WTC11 (cell line): ENCODE data around the gene STUM. TPM values are rescaled to one million over a fixed set of nuclear protein-coding genes. Genes with fewer than 3 reads are reported as not detected.

ENCODE experiments used
- ATAC-seq: fragments of 200-7000 bp; cut with Tn5 transposase; 2 replicates; pipeline ENCODE4 v1.10.0; 2021; ENCODE audit warnings: mild to moderate bottlenecking, moderate library complexity
- CTCF ChIA-PET: fragments of 300-600 bp; sonication (Branson Sonifier 250); formaldehyde crosslinking; loops from one replicate; lab custom pipeline; 2021; ENCODE audit warnings: antibody characterized with exemption; lab: Charles Lee
- POLR2A ChIA-PET: fragments of 350-600 bp; sonication (Branson Sonifier 250); formaldehyde crosslinking; loops from one replicate; lab custom pipeline; 2021; ENCODE audit warnings: antibody characterized with exemption; lab: Charles Lee
- DNase-seq: peaks from one replicate; pipeline ENCODE4 v3.0.0; 2021; ENCODE audit warnings: low spot score
- H3K27ac Mint-ChIP-seq: 2 replicates; pipeline ENCODE4 v1.8.0; 2021; ENCODE audit warnings: mixed read lengths
- H3K27me3 Mint-ChIP-seq: 2 replicates; pipeline ENCODE4 v1.8.0; 2021; ENCODE audit warnings: low read depth, mild to moderate bottlenecking, moderate library complexity, mixed read lengths
- H3K36me3 Mint-ChIP-seq: 2 replicates; pipeline ENCODE4 v1.8.0; 2021; ENCODE audit warnings: mixed read lengths
- H3K4me1 Mint-ChIP-seq: 2 replicates; pipeline ENCODE4 v1.8.0; 2022; ENCODE audit warnings: mixed read lengths
- H3K4me3 Mint-ChIP-seq: 2 replicates; pipeline ENCODE4 v1.8.0; 2021; ENCODE audit warnings: mild to moderate bottlenecking, moderate library complexity, mixed read lengths
- H3K9me3 Mint-ChIP-seq: 2 replicates; pipeline ENCODE4 v1.8.0; 2021; ENCODE audit warnings: mixed read lengths
- ATF1 ChIP-seq: sonication (generic); formaldehyde crosslinking; IDR thresholded peaks from 2 replicates; pipeline ENCODE4 v1.8.1; 2023; ENCODE audit warnings: mild to moderate bottlenecking, moderate library complexity, missing genetic modification reagents
- ELF4 ChIP-seq: sonication (generic); formaldehyde crosslinking; IDR thresholded peaks from 2 replicates; pipeline ENCODE4 v1.8.1; 2022; ENCODE audit warnings: low read depth, mild to moderate bottlenecking, moderate library complexity, missing genetic modification reagents
- GRHL2 ChIP-seq: fragments of 250-450 bp; sonication (Bioruptor Pico); IDR thresholded peaks from 2 replicates; pipeline ENCODE4 v1.8.0; 2022; ENCODE audit warnings: mild to moderate bottlenecking, moderate library complexity; ENCODE audit not compliant: insufficient replicate concordance, severe bottlenecking
- JAZF1 ChIP-seq: fragments of 250-450 bp; sonication (Bioruptor Pico); IDR thresholded peaks from 2 replicates; pipeline ENCODE4 v1.9.0; 2021; ENCODE audit warnings: moderate library complexity, mild to moderate bottlenecking, inconsistent platforms
- JUN ChIP-seq: sonication (generic); formaldehyde crosslinking; IDR thresholded peaks from 2 replicates; pipeline ENCODE4 v1.8.0; 2023; ENCODE audit warnings: mild to moderate bottlenecking, missing genetic modification reagents
- MXD4 ChIP-seq: fragments of 250-450 bp; sonication (Bioruptor Pico); IDR thresholded peaks from 2 replicates; pipeline ENCODE4 v1.8.0; 2021; ENCODE audit warnings: mild to moderate bottlenecking, moderate library complexity, borderline replicate concordance
- MYBL2 ChIP-seq: sonication (generic); formaldehyde crosslinking; IDR thresholded peaks from 2 replicates; pipeline ENCODE4 v1.8.1; 2023; ENCODE audit warnings: mild to moderate bottlenecking, moderate library complexity, missing genetic modification reagents
- OVOL2 ChIP-seq: fragments of 250-450 bp; sonication (Bioruptor Pico); IDR thresholded peaks from 2 replicates; pipeline ENCODE4 v1.9.0; 2021; ENCODE audit warnings: mild to moderate bottlenecking, borderline replicate concordance
- SMAD3 ChIP-seq: sonication (generic); formaldehyde crosslinking; IDR thresholded peaks from 2 replicates; pipeline ENCODE4 v1.8.0; 2022; ENCODE audit warnings: missing genetic modification reagents, mild to moderate bottlenecking, borderline replicate concordance
- ZBTB21 ChIP-seq: sonication (generic); formaldehyde crosslinking; IDR thresholded peaks from 2 replicates; pipeline ENCODE4 v1.8.1; 2023; ENCODE audit warnings: mild to moderate bottlenecking, missing genetic modification reagents, borderline replicate concordance
- ZNF121 ChIP-seq: sonication (generic); formaldehyde crosslinking; IDR thresholded peaks from 2 replicates; pipeline ENCODE4 v1.8.0; 2023; ENCODE audit warnings: missing genetic modification reagents
- ZNF138 ChIP-seq: sonication (generic); formaldehyde crosslinking; conservative IDR thresholded peaks from 2 replicates; pipeline ENCODE4 v1.8.1; 2022; ENCODE audit warnings: mild to moderate bottlenecking, moderate library complexity, missing genetic modification reagents
- ZNF416 ChIP-seq: fragments of 250-450 bp; sonication (Bioruptor Pico); IDR thresholded peaks from 2 replicates; pipeline ENCODE4 v1.9.0; 2021; ENCODE audit warnings: mild to moderate bottlenecking, inconsistent platforms
- ZNF423 ChIP-seq: fragments of 250-450 bp; sonication (Bioruptor Pico); IDR thresholded peaks from 2 replicates; pipeline ENCODE4 v2.1.2; 2022; ENCODE audit warnings: mild to moderate bottlenecking, moderate library complexity
- ZNF671 ChIP-seq: fragments of 250-450 bp; sonication (Bioruptor Pico); IDR thresholded peaks from 2 replicates; pipeline ENCODE4 v1.8.0; 2021; ENCODE audit warnings: mild to moderate bottlenecking
- total RNA-seq: library from RNA; stranded (reverse); gene quantifications from 3 replicates; pipeline ENCODE4 v1.2.3, GENCODE V29; 2021
- TF ChIP-seq, protein P1 (sequence below): sonication (generic); formaldehyde crosslinking; IDR thresholded peaks from 2 replicates; pipeline ENCODE4 v1.8.1; 2023; ENCODE audit warnings: mild to moderate bottlenecking, moderate library complexity, missing genetic modification reagents
- TF ChIP-seq, protein P2 (sequence below): sonication (generic); formaldehyde crosslinking; IDR thresholded peaks from 2 replicates; pipeline ENCODE4 v1.8.1; 2022; ENCODE audit warnings: low read depth, mild to moderate bottlenecking, moderate library complexity, missing genetic modification reagents, borderline replicate concordance
- TF ChIP-seq, protein P3 (sequence below): fragments of 250-450 bp; sonication (Bioruptor Pico); IDR thresholded peaks from 2 replicates; pipeline ENCODE4 v1.9.0; 2021; ENCODE audit warnings: mild to moderate bottlenecking
- TF ChIP-seq, protein P4 (sequence below): fragments of 250-450 bp; sonication (Bioruptor Pico); IDR thresholded peaks from 2 replicates; pipeline ENCODE4 v1.8.0; 2021; ENCODE audit warnings: mild to moderate bottlenecking
- TF ChIP-seq, protein P5 (sequence below): sonication (generic); formaldehyde crosslinking; IDR thresholded peaks from 2 replicates; pipeline ENCODE4 v1.8.0; 2022; ENCODE audit warnings: mild to moderate bottlenecking, missing genetic modification reagents

The STUM gene
- total RNA-seq, 1 experiment from 2014 or later: 2.5 TPM

DNA sequence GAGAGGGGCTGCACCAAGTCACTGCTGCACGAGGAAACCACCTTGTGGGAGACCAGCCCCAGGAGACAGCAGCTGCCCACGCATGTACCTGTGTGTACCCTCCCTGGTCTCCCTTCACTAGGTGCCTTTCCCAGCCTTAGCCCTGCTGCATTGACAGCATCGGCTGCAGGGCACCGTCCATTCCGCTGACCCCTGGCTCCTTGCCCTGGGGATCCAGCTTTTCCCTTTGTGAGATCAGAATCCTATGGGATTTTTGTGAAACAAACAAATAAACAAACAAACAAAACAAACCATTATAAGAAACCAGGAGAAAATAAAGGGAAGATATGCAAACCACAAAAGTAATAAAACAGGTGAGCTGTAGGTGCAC, 2.1 kb downstream of the STUM start (continued):
- TF ChIP-seq, protein P1, sequence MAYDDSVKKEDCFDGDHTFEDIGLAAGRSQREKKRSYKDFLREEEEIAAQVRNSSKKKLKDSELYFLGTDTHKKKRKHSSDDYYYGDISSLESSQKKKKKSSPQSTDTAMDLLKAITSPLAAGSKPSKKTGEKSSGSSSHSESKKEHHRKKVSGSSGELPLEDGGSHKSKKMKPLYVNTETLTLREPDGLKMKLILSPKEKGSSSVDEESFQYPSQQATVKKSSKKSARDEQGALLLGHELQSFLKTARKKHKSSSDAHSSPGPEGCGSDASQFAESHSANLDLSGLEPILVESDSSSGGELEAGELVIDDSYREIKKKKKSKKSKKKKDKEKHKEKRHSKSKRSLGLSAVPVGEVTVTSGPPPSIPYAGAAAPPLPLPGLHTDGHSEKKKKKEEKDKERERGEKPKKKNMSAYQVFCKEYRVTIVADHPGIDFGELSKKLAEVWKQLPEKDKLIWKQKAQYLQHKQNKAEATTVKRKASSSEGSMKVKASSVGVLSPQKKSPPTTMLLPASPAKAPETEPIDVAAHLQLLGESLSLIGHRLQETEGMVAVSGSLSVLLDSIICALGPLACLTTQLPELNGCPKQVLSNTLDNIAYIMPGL (CRISPR knock-in tag): no peak

DNA sequence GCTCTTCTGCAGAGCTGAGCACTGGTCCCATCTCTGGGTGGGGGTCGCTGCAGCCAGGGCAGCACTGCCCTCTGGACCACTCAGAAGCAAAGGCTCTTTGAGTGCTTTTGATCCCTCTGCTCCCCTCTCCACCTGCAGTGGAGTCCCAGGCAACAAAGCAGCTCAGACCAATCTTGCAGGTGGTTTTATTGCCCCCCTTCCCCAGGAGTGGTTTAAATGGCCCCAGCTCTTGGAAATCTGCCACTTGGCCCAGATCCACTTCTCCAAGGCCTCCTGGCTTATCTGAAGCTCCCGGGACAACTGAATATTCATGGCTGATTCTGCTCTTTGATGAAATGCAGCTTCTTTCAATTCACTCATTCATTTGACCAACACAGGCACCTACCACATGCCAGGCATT, 2.7 kb downstream of the STUM start:
- POLR2A ChIA-PET: no interaction called here
- Mint-ChIP-seq H3K4me3 (no peak overlapping the region), H3K27ac (no peak overlapping the region), H3K4me1 (peaks cover 19% of the 10 kb centered on the region), H3K27me3 (peaks cover 55% of the 10 kb centered on the region), H3K36me3 (no peaks in the 10 kb centered on the region), H3K9me3 (no peaks in the 10 kb centered on the region)
- ATAC-seq: no peak
- CTCF ChIA-PET: interaction anchor here (0.7 to 6.7 kb wide), 9 partner anchors 17 to 1212 kb away, joined by 3 to 98 read pairs (median 4); partner anchors contain the start of gene PARP1
- DNase-seq: no peak
- TF ChIP-seq JAZF1 (CRISPR knock-in tag) (no peak), SMAD3 (no peak), OVOL2 (no peak), ELF4 (CRISPR knock-in tag) (no peak), ZNF121 (CRISPR knock-in tag) (no peak), GRHL2 (CRISPR knock-in tag) (no peak), JUN (CRISPR knock-in tag) (no peak), MYBL2 (CRISPR knock-in tag) (no peak), ZNF671 (CRISPR knock-in tag) (no peak)
- TF ChIP-seq, protein P2, sequence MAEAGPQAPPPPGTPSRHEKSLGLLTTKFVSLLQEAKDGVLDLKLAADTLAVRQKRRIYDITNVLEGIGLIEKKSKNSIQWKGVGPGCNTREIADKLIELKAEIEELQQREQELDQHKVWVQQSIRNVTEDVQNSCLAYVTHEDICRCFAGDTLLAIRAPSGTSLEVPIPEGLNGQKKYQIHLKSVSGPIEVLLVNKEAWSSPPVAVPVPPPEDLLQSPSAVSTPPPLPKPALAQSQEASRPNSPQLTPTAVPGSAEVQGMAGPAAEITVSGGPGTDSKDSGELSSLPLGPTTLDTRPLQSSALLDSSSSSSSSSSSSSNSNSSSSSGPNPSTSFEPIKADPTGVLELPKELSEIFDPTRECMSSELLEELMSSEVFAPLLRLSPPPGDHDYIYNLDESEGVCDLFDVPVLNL: no peak
- TF ChIP-seq, protein P3, sequence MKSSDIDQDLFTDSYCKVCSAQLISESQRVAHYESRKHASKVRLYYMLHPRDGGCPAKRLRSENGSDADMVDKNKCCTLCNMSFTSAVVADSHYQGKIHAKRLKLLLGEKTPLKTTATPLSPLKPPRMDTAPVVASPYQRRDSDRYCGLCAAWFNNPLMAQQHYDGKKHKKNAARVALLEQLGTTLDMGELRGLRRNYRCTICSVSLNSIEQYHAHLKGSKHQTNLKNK (CRISPR knock-in tag): no peak
- TF ChIP-seq, protein P1 (CRISPR knock-in tag): no peak

DNA sequence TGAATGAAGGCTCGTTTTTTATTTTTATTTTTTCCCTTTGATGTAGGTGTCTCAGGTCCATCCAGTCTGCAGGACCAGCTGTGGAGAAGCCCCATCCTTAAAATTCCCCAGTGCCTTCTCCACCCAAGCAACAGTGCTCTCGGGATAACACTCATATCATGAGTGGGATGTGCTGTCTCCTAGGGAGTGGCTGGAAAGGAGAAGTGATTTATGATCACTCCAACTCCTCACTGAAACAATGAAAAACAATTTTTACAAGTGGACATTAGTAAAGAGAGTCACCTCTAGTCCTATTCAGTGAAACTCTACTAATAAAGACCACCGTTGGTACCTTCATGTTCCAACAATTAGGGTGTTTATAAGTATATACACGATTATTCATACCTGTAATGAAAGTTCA, 3.5 kb downstream of the STUM start:
- no peak for ATAC-seq
- Mint-ChIP-seq H3K4me3 (no peak overlapping the region), H3K27me3 (peaks cover 47% of the 10 kb centered on the region), H3K27ac (no peak overlapping the region), H3K4me1 (peaks cover 19% of the 10 kb centered on the region)
- no peak for DNase-seq
- CTCF ChIA-PET: interaction anchor here (0.9 to 6.7 kb wide), 4 partner anchors 17 to 95 kb away, joined by 4 to 98 read pairs (median 42); no protein-coding TSS in a partner anchor
- no peak for TF ChIP-seq ZBTB21 (CRISPR knock-in tag)
- TF ChIP-seq ZNF423 (CRISPR knock-in tag): no peak
- TF ChIP-seq ZNF138 (CRISPR knock-in tag): no peak
- no peak for TF ChIP-seq JUN (CRISPR knock-in tag)
- TF ChIP-seq OVOL2: no peak
- no peak for TF ChIP-seq MXD4 (CRISPR knock-in tag)
- no peak for TF ChIP-seq ATF1 (CRISPR knock-in tag)
- TF ChIP-seq, protein P4, sequence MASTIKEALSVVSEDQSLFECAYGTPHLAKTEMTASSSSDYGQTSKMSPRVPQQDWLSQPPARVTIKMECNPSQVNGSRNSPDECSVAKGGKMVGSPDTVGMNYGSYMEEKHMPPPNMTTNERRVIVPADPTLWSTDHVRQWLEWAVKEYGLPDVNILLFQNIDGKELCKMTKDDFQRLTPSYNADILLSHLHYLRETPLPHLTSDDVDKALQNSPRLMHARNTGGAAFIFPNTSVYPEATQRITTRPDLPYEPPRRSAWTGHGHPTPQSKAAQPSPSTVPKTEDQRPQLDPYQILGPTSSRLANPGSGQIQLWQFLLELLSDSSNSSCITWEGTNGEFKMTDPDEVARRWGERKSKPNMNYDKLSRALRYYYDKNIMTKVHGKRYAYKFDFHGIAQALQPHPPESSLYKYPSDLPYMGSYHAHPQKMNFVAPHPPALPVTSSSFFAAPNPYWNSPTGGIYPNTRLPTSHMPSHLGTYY (CRISPR knock-in tag): no peak
- TF ChIP-seq, protein P5, sequence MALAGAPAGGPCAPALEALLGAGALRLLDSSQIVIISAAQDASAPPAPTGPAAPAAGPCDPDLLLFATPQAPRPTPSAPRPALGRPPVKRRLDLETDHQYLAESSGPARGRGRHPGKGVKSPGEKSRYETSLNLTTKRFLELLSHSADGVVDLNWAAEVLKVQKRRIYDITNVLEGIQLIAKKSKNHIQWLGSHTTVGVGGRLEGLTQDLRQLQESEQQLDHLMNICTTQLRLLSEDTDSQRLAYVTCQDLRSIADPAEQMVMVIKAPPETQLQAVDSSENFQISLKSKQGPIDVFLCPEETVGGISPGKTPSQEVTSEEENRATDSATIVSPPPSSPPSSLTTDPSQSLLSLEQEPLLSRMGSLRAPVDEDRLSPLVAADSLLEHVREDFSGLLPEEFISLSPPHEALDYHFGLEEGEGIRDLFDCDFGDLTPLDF (CRISPR knock-in tag): no peak
- TF ChIP-seq ZNF416 (CRISPR knock-in tag): no peak
- TF ChIP-seq, all 79 proteins: peak for 0
- Mint-ChIP-seq H3K9me3 (no peaks in the 10 kb centered on the region), H3K36me3 (no peaks in the 10 kb centered on the region)
- POLR2A ChIA-PET: no interaction called here
